ENCODE measurements around the gene WT1. TPM values are rescaled to one million over a fixed set of nuclear protein-coding genes. Genes with fewer than 3 reads are reported as not detected.

The WT1 gene
- total and polyA plus RNA-seq, 2 of the 8 experiments (the other 6 are each of a cell fraction or from before 2014, with no cell fraction given): 0.05 to 0.17 TPM

GRCh38 chr11:32456864-32457263, 21.5 kb upstream of the WT1 start:
- Histone ChIP-seq H4K20me1 (replicated peaks in 1 of 2; ENCODE audit: control insufficient read depth in 1 of 2, insufficient read depth in 2 of 2, low read length in 2 of 2) (no peaks in the 10 kb centered on the region), H3K9me3 (ENCODE audit: insufficient read depth in 2 of 2, low read depth in 1 of 2, low read length in 1 of 2) (no peaks in the 10 kb centered on the region), H2BK12ac (ENCODE audit: low read depth, low read length) (no peak overlapping the region), H3K27ac (ENCODE audit: low read depth, low read length) (no peak overlapping the region), H3K4me3 (ENCODE audit: extremely low read depth in 1 of 4, insufficient read depth in 2 of 4, low read depth in 3 of 4, low read length in 4 of 4) (no peak overlapping the region), H2BK120ac (replicated peaks; ENCODE audit: low read depth, low read length) (no peak overlapping the region), H3K9ac (replicated peaks in 1 of 4; ENCODE audit: extremely low read depth in 1 of 4, low read depth in 3 of 4, low read length in 3 of 4) (no peak overlapping the region), H3K36me3 (ENCODE audit: control insufficient read depth in 2 of 4, insufficient read depth in 4 of 4, low read length in 3 of 4) (no peaks in the 10 kb centered on the region), H2AK5ac (ENCODE audit: low read depth, low read length) (no peak overlapping the region), H4K8ac (ENCODE audit: extremely low read depth, insufficient read depth, low read length) (no peak overlapping the region), H2BK15ac (ENCODE audit: low read length) (no peak overlapping the region), H3K4ac (replicated peaks; ENCODE audit: insufficient read length, low read depth, low read length) (no peak overlapping the region), H4K5ac (ENCODE audit: insufficient read length, low read depth, low read length) (no peak overlapping the region), H2BK20ac (ENCODE audit: low read length) (no peak overlapping the region), H3K27me3 (replicated peaks in 1 of 4; ENCODE audit: control insufficient read depth in 3 of 4, extremely low read depth in 1 of 4, insufficient read depth in 3 of 4, low read length in 3 of 4) (no peaks in the 10 kb centered on the region), H3K4me2 (ENCODE audit: insufficient read depth in 1 of 2, low read depth in 2 of 2, low read length in 2 of 2) (no peak overlapping the region), H4K91ac (replicated peaks; ENCODE audit: insufficient read length, low read length) (no peak overlapping the region), H3K18ac (ENCODE audit: extremely low read depth, low read length) (no peak overlapping the region), H3K79me2 (ENCODE audit: control insufficient read depth in 1 of 2, insufficient read depth in 2 of 2, low read length in 2 of 2) (no peaks in the 10 kb centered on the region), H3K79me1 (ENCODE audit: low read depth, low read length) (no peaks in the 10 kb centered on the region), H2BK5ac (ENCODE audit: low read depth, low read length) (no peak overlapping the region), H3K56ac (replicated peaks; ENCODE audit: insufficient read length, low read depth, low read length) (no peak overlapping the region), H2AFZ (ENCODE audit: low read length) (no peak overlapping the region), H3K4me1 (replicated peaks in 1 of 4; ENCODE audit: control insufficient read depth in 3 of 4, insufficient read depth in 4 of 4, low read length in 3 of 4) (no peaks in the 10 kb centered on the region), H3K14ac (ENCODE audit: insufficient read length) (no peak overlapping the region), H3K23me2 (ENCODE audit: low read depth, low read length) (0 out of 2 replicates have a peak, but pooled peaks cover 1% of the 10 kb centered on the region), H3K23ac (ENCODE audit: insufficient read length) (no peak overlapping the region)
- DNase-seq (ENCODE audit: low read depth in 1 of 2, low spot score in 2 of 2) (no peak), FAIRE-seq (no peak)
- POLR2A ChIA-PET (ENCODE audit: partially characterized antibody): no interaction called here
- WGBS, 2 experiments (ENCODE audit: extremely low coverage in 1 of 2, insufficient coverage in 1 of 2, insufficient read length in 1 of 2, insufficient replicate concordance in 2 of 2, low coverage in 1 of 2, low lambda C conversion rate in 2 of 2, missing lambda C conversion rate in 1 of 2): 87% methylated on average over 2 of the region's 2 CpGs; no CpG with 5 or more reads in 1 of the 2 experiments
- CTCF ChIA-PET (ENCODE audit: partially characterized antibody): no interaction called here
- TF ChIP-seq POLR2AphosphoS5 (IDR thresholded peaks at IDR 0.05; ENCODE audit: low read depth, low read length) (no peak), CEBPB (IDR thresholded peaks at IDR 0.05; ENCODE audit: low read depth, low read length) (no peak), JUND (IDR thresholded peaks at IDR 0.05; ENCODE audit: low read length) (no peak), SP1 (IDR thresholded peaks at IDR 0.05; ENCODE audit: low read depth, low read length) (no peak), CBX5 (IDR thresholded peaks at IDR 0.05; ENCODE audit: low read depth, low read length) (no peak), TAF1 (IDR thresholded peaks at IDR 0.05; ENCODE audit: low read depth, low read length) (no peak), RAD21 (IDR thresholded peaks at IDR 0.05 in 1 of 2, conservative IDR thresholded peaks at IDR 0.05 in 1 of 2; ENCODE audit: low read depth in 2 of 2, low read length in 2 of 2) (no peak), CHD1 (IDR thresholded peaks at IDR 0.05; ENCODE audit: low read depth, low read length) (no peak), CREB1 (IDR thresholded peaks at IDR 0.05) (no peak), KDM4A (IDR thresholded peaks at IDR 0.05; ENCODE audit: low read depth, low read length, severe bottlenecking) (no peak), YY1 (IDR thresholded peaks at IDR 0.05; ENCODE audit: low read depth, low read length) (no peak), KDM1A (IDR thresholded peaks at IDR 0.05; ENCODE audit: borderline replicate concordance, low read length) (no peak)
- TF ChIP-seq, protein P1, sequence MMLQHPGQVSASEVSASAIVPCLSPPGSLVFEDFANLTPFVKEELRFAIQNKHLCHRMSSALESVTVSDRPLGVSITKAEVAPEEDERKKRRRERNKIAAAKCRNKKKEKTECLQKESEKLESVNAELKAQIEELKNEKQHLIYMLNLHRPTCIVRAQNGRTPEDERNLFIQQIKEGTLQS (IDR thresholded peaks at IDR 0.05; ENCODE audit: insufficient read depth, low read depth, low read length): no peak
- TF ChIP-seq, protein P2, sequence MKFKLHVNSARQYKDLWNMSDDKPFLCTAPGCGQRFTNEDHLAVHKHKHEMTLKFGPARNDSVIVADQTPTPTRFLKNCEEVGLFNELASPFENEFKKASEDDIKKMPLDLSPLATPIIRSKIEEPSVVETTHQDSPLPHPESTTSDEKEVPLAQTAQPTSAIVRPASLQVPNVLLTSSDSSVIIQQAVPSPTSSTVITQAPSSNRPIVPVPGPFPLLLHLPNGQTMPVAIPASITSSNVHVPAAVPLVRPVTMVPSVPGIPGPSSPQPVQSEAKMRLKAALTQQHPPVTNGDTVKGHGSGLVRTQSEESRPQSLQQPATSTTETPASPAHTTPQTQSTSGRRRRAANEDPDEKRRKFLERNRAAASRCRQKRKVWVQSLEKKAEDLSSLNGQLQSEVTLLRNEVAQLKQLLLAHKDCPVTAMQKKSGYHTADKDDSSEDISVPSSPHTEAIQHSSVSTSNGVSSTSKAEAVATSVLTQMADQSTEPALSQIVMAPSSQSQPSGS (IDR thresholded peaks at IDR 0.05; ENCODE audit: low read length): no peak

All from H1 (cell line).